WI38 (cell line): Measurements from ENCODE around the gene RASL10A.
"Not testable (repeated sequence)": the region's sequence is repeated elsewhere in the genome, so short reads cannot be mapped to it uniquely, and the experiment has no call there.

Source experiments
- H3K4me3 ChIP-seq: 2 replicates; pipeline ENCODE4 v1.5.1; 2011; ENCODE audit warnings: low read depth, mild to moderate bottlenecking, control low read depth, low read length
- TF ChIP-seq, protein P1 (sequence below): IDR thresholded peaks from 2 replicates; pipeline ENCODE4 v1.5.1; 2012; ENCODE audit warnings: low read depth, mild to moderate bottlenecking, control low read depth, low read length

Gene RASL10A, protein sequence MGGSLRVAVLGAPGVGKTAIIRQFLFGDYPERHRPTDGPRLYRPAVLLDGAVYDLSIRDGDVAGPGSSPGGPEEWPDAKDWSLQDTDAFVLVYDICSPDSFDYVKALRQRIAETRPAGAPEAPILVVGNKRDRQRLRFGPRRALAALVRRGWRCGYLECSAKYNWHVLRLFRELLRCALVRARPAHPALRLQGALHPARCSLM

DNA sequence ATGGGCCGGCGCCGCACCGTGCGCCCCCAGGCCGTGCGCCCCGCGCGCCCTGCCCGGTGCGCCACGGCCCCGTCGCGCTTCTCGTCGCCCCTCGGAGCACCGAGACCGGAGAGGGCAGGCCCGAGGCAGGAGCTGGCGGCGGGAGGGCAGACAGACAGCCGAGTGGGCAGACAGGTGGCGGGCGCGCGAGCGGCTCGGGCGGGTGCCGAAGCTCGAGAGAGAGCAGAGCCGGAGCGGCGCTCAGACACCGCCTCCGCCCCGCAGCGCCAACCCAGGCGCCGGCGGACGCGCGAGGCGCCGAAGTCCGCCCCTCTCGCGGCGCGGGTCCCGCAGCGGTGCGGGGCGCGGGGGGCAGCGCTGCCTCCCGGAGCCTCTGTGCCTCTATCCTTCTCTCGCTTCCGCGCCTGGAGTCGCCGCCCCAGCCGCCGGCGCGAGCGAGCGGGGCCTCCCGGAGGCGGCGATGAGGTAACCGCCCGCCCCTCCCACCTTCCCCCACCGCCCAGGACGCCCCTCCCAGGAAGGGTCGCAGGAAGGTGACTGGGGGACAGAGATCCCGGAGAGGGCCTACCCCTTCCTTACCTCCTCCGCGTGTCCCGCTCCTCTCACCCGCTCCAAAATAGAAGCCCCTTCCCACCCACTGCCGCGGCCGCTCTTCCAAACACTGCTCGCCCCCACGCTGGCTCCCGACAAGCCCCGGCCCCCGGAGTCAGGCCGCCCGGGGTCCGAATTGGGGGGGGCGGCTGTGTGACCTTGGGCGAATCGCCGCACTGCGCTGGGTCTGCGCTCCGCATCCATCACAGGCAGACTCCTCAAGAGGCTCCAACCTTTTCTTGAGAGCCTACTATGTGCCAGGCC is at the start of gene RASL10A:
TSS of gene RASL10A (minus strand) at position 412 of the 855 bp plus-strand sequence. CDS start 451 bp downstream, outside the sequence.
- TF ChIP-seq, protein P1, sequence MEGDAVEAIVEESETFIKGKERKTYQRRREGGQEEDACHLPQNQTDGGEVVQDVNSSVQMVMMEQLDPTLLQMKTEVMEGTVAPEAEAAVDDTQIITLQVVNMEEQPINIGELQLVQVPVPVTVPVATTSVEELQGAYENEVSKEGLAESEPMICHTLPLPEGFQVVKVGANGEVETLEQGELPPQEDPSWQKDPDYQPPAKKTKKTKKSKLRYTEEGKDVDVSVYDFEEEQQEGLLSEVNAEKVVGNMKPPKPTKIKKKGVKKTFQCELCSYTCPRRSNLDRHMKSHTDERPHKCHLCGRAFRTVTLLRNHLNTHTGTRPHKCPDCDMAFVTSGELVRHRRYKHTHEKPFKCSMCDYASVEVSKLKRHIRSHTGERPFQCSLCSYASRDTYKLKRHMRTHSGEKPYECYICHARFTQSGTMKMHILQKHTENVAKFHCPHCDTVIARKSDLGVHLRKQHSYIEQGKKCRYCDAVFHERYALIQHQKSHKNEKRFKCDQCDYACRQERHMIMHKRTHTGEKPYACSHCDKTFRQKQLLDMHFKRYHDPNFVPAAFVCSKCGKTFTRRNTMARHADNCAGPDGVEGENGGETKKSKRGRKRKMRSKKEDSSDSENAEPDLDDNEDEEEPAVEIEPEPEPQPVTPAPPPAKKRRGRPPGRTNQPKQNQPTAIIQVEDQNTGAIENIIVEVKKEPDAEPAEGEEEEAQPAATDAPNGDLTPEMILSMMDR = no peak
- 0 out of 2 replicates have a peak within 1 kb of the TSS, but pooled peaks have one; percentile 22 for H3K4me3 ChIP-seq

DNA sequence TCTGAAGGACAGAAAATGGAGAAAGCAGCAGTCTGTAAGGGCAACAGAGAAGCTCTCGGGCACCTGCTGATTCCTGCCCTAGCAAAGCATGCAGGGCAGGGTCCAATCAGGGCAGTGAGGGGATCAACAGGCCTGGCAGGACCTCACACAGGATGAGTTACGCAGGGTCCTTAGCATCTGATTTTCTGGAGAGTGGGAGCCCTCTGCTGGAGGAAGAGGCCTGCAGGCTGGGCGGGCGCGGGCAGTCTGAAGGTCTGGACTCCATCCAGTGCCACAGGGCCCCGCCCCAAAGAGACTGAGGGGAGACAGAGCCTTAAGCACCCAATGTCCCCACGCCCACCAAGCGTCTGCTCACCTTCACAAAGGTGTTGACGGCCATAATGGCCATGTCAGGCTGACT is 44.0 kb upstream of the RASL10A start:
- TF ChIP-seq, protein P1 = peak; percentile 59
- no peak overlapping the region for H3K4me3 ChIP-seq

- not testable (repeated sequence) for H3K4me3 ChIP-seq
Measured at GRCh38 chr22:29357193-29357890, 41.8 kb upstream of the RASL10A start.

- H3K4me3 ChIP-seq = no peak overlapping the region
- TF ChIP-seq, protein P1 = no peak
Measured at GRCh38 chr22:29353860-29354259, 38.4 kb upstream of the RASL10A start.

DNA sequence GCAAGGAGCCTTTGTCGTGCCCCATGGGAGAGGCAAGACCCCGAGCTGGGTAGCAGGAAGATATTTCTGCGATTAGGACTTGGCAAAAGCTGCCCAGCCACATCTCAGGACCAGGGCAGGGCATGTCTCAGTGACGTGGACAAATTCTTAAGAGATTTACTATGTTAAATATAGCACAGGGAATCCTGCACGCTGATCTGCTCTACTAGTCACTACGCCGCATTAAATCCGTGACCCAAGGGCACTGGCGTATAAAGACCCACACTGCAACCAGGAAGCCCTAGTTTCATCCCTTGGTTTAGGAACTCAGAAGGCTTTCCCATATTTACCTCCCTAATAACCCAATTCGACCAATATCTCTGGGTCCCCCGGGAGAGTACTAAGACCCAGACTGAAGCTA is 37.8 kb upstream of the RASL10A start:
- no peak overlapping the region for H3K4me3 ChIP-seq
- TF ChIP-seq, protein P1 = no peak

DNA sequence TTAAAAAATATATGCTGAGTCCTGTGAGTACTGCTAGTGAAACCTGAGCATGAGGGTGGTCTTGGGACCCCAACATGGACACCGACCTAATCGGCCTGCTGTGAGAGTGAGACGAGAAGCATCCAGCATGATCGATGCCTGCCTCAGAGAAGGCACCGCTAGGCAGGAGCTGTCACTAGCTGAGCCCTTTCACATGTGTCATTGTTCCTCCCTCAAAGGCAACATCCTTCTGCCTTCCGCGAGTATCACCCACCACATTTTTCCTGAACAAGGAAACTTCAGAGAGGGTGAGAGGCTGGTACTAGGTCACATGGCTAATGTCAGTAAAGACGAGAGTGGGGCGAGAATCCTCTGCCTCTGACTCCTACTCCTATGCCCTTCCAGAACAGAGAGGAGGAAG is 37.3 kb upstream of the RASL10A start:
- H3K4me3 ChIP-seq = no peak overlapping the region
- TF ChIP-seq, protein P1 = no peak

- TF ChIP-seq, protein P1 = no peak
- no peak overlapping the region for H3K4me3 ChIP-seq
Measured at GRCh38 chr22:29351891-29352290, 36.4 kb upstream of the RASL10A start.
